ENCODE measurements around the gene MPZL2. TPM values are rescaled to one million over a fixed set of nuclear protein-coding genes. Genes with fewer than 3 reads are reported as not detected.

MPZL2 gene
- total RNA-seq, 1 donor from 2014 or later, result 165 TPM

GRCh38 chr11:118230088-118230487 lies 34.0 kb downstream of the MPZL2 start:
- no peak for DNase-seq (ENCODE audit: extremely low spot score in 2 of 2)
- Histone ChIP-seq H3K36me3 (no peaks in the 10 kb centered on the region), H3K4me1 (peaks cover 8% of the 10 kb centered on the region), H3K4me3 (no peak overlapping the region), H3K27ac (no peak overlapping the region), H3K27me3 (no peaks in the 10 kb centered on the region), H3K9me3 (no peaks in the 10 kb centered on the region)
- TF ChIP-seq CTCF (IDR thresholded peaks at IDR 0.05), result no peak
- intact Hi-C loops (cut with DNase I), result no loop called here

GRCh38 chr11:118229274-118229847 lies 34.7 kb downstream of the MPZL2 start:
- intact Hi-C loops (cut with DNase I), result no loop called here
- Histone ChIP-seq H3K27me3 (no peaks in the 10 kb centered on the region), H3K36me3 (no peaks in the 10 kb centered on the region), H3K4me3 (no peak overlapping the region), H3K4me1 (peaks cover 8% of the 10 kb centered on the region), H3K27ac (peak overlapping the region; percentile 15), H3K9me3 (no peaks in the 10 kb centered on the region)
- TF ChIP-seq POLR2AphosphoS5 (IDR thresholded peaks at IDR 0.05; ENCODE audit: insufficient read depth in 1 of 2, low read depth in 1 of 2), result no peak
- no peak for TF ChIP-seq POLR2A (IDR thresholded peaks at IDR 0.05)
- TF ChIP-seq CTCF (IDR thresholded peaks at IDR 0.05), result no peak
- no peak for DNase-seq (ENCODE audit: extremely low spot score in 2 of 2)

GRCh38 chr11:118227865-118228785 lies 36.0 kb downstream of the MPZL2 start:
- H3K27ac ChIP-seq, result peak overlapping the region; percentile 15
- no peak overlapping the region for H3K4me3 ChIP-seq
- H3K36me3 ChIP-seq, result no peaks in the 10 kb centered on the region
- intact Hi-C loops (cut with DNase I), result no loop called here
- TF ChIP-seq CTCF (IDR thresholded peaks at IDR 0.05) (no peak), POLR2A (IDR thresholded peaks at IDR 0.05) (no peak), POLR2AphosphoS5 (IDR thresholded peaks at IDR 0.05; ENCODE audit: insufficient read depth in 1 of 2, low read depth in 1 of 2) (no peak)
- H3K9me3 ChIP-seq, result no peaks in the 10 kb centered on the region
- H3K27me3 ChIP-seq, result no peaks in the 10 kb centered on the region
- no peak for DNase-seq (ENCODE audit: extremely low spot score in 2 of 2)
- H3K4me1 ChIP-seq, result peaks cover 8% of the 10 kb centered on the region

GRCh38 chr11:118226781-118227180 lies 37.3 kb downstream of the MPZL2 start:
- H3K27ac ChIP-seq, result peak overlapping the region; percentile 5
- H3K4me1 ChIP-seq, result peaks cover 8% of the 10 kb centered on the region
- intact Hi-C loops (cut with DNase I), result no loop called here
- TF ChIP-seq CTCF (IDR thresholded peaks at IDR 0.05), result no peak
- no peak for DNase-seq (ENCODE audit: extremely low spot score in 2 of 2)
- H3K4me3 ChIP-seq, result no peak overlapping the region
- H3K36me3 ChIP-seq, result no peaks in the 10 kb centered on the region
- H3K27me3 ChIP-seq, result no peaks in the 10 kb centered on the region
- no peaks in the 10 kb centered on the region for H3K9me3 ChIP-seq

DNA sequence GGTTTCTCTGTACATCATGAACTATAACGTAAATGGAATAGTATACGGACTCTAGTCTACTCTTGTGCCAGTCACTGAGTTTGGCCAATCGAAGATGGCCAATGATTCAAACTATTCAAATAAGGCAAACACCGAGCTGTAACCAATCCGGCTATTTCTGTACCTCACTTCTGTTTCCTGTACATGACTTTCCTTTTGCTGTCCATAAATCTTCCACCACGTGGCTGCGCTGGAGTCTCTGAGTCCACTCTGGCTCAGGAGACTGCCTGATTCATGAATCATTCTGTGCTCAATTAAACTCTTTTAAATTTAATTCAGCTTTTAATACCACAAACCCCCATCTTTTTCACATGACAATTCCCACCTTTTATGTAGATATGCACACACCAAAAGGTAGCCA lies 37.8 kb downstream of the MPZL2 start:
- intact Hi-C loops (cut with DNase I), result no loop called here
- DNase-seq (ENCODE audit: extremely low spot score in 2 of 2), result no peak
- no peaks in the 10 kb centered on the region for H3K27me3 ChIP-seq
- H3K27ac ChIP-seq, result no peak overlapping the region
- peaks cover 8% of the 10 kb centered on the region for H3K4me1 ChIP-seq
- TF ChIP-seq CTCF (IDR thresholded peaks at IDR 0.05) (no peak), POLR2AphosphoS5 (IDR thresholded peaks at IDR 0.05; ENCODE audit: insufficient read depth in 1 of 2, low read depth in 1 of 2) (no peak), POLR2A (IDR thresholded peaks at IDR 0.05) (no peak)
- no peak overlapping the region for H3K4me3 ChIP-seq
- H3K36me3 ChIP-seq, result no peaks in the 10 kb centered on the region
- no peaks in the 10 kb centered on the region for H3K9me3 ChIP-seq
